ENCODE results near the gene SMOC2.

Gene SMOC2

DNA sequence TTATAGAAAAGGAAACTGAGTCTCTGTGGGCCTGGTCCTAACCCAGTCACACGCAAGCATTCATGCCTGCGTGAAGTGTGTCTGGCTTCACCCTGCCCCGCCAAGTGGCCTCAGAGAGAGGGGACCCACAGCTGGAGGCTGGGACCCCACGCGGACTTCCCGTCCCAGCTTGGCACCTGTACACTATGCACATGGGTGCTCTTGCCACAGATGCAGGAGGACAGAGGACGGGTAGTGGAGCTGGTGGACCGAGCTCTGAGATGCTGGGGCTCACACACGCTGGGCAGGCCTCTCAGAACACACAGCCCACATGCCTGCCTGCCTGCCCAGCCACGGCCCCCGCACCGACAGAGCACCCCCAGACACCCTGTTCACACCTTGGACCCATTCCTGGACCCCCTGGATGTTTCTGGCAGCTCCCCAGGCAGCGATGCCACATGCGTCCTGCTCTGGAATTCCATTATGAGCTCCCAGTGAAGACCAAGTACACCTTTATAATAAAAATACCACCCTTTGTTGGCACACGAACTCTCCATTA, 24.9 kb upstream of the SMOC2 start:
- DNase-seq: no peak

DNA sequence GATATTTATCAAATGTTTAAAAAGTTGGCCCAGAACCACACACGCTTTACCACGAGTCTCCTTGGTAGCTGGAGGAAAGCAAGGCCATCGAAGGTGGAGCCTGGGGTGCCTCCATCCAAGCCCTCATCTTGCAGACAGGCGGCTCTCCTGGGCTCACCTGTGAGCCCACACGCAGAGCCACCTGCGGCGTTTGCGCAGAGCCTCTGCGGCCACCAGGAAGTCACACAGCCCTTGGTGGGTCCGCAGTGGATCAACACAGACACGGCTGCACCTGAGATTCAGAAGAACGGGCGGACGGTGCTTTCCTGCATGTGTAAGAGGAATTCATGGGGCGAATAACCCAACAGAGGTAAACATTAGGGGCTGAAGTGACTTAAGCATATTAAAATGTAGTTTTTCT, 24.5 kb upstream of the SMOC2 start:
- DNase-seq: no peak

DNA sequence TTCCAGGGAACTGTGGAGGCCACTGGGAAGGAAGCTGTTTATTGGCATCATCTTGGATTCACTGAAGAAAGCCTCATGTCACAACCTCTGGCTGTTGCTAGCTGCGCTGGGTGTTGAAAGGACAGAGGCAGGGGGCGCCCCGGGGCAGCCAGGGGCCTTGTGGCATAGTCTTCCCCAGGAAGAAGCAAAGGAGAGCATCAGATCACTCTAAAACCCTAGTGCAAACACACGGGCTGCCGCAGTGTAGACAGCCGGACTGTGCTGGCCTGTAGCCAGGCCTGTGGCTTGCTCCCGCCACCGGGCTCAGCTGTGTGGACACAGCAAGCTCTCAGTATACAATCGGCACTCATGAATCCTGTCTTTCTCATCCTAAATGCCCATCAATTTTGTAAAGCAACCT, 23.8 kb upstream of the SMOC2 start:
- no peak for DNase-seq

DNA sequence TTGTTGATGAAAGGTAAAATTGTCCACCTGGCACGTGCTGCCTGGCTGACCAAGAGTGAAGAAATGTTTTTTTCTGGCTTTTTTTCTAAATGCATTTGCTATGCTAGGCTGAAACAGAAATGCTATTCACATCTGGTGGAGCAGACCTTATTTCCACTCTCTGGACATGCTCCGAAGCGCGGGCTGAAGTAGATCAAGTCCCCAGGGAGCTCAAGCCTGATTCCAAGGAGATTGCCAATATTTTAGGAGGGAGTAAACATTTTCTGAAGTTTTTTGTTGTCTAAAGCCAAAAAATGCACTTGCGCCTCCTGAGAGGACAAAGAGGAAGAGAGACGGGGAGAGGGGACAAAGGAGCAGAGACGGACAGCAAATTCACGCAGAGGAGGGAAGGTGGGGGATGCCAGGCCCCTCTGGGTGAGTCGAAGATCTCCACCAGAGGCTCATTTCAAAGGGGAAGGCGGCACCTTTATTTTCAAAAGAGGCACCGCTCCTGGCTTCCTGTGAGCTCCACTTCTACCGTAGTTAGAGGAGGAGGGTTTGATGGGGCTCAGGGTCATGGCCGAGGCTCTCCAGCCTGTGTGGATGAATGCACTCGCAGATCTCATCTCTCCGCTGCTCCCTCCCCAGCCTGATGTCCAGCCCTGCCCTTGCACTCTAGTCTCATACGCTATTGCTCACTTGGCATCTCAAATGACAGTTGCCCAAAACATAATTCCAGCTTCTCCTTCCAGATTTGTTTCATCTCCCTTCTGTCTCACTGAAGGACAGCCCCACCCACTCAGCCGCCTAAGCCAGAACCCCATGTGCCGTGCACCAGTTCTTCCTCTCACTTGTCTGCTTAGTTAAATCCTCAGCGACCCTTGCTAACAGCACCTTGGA, 23.1 kb upstream of the SMOC2 start:
- no peak for DNase-seq

DNA sequence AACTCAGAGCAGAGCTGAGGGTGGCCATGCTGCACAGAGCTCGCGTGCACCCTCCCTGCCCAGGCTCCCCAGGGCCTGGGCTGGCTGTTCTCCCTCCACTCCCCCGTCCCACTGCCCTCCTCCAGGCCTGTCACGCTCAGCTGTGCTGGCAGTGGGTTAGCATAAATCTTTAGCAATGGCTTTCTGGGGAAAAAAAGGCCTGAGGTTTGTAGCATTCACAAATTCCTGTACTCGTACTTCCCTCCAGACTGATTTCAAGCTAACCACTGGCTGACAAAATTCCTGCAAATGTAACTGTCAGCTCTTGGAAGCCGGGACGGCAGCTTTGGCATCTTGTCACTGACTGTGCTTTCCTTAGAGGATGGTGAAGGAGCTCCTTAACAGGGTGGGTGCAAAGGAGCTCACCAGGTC, 22.3 kb upstream of the SMOC2 start:
- no peak for DNase-seq

DNA sequence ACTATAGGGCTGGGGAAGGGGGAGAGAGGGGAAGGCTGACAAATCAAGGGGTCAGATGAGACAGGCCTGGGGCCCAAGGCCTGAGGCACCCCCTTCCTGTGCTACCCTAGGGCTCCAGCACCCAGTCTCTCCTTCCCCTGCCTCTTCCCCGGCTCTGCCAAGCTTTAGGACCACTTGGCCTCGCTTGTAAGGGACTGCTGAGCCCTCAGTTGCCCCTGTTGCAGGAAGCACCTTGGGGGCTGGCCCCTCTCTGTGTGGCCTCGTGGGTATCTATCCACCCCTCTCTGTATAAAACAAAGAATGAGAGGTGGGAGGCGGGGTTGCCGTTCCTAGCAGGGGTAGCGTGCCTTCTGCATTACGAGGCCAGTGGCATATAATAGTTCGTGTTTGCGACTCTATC, 21.4 kb upstream of the SMOC2 start:
- DNase-seq: no peak

DNA sequence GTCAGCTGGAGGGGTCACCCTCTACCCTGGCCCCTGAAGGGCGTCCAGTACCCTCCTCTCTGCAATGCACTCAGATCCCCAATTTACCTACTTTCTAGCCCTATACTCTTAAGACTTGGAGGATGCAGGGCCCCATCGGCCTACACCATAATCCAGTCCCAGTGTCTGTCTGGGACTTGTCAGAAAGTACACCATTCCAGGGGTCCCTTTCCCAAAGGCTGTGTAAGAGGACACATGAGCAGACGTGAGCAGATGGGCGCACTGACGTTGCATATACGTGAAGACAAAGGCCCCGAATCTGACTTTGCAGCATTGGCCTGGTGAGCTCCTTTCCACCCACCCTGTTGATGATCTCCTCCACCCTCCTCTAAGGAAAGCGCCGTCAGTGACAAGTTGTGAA, 20.9 kb upstream of the SMOC2 start:
- no peak for DNase-seq

DNA sequence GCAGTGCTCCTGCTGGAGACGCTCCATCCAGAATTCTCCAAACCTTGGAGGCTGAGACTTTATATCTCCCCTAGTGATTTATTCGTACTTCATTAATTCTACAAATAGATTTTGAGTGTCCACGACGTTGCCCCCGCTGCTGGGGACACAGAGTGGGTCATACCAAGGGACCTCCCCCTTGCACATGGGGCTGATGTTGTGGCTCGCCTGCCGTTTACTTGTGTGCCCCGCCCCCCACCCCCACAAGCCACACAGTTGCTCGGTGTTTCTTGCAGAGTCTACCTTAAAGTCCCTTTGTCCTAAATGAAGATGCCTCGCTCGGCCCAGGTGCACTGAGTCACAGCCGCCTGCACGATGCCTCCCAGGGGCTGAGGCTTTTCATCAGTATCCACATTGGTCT, 20.3 kb upstream of the SMOC2 start:
- DNase-seq: no peak

DNA sequence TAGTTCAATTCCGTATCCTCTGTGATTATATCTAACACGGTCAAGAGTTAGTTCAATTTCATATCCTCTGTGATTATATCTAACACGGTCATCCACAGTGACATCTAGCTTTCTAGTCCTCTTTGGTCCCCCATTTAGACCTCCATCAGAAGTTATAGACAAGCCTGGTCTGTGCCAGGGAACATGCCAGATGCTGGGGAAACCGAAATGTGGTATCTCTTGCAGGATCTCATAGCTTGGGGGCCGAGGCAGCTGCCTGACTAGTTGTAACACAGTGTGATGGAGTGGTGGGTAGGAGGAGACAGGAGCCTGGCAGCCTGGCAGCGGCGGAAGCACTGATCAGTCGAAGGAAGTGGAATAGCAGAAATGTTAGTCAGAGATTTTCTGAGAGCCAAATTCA, 13.8 kb upstream of the SMOC2 start:
- DNase-seq: no peak

DNA sequence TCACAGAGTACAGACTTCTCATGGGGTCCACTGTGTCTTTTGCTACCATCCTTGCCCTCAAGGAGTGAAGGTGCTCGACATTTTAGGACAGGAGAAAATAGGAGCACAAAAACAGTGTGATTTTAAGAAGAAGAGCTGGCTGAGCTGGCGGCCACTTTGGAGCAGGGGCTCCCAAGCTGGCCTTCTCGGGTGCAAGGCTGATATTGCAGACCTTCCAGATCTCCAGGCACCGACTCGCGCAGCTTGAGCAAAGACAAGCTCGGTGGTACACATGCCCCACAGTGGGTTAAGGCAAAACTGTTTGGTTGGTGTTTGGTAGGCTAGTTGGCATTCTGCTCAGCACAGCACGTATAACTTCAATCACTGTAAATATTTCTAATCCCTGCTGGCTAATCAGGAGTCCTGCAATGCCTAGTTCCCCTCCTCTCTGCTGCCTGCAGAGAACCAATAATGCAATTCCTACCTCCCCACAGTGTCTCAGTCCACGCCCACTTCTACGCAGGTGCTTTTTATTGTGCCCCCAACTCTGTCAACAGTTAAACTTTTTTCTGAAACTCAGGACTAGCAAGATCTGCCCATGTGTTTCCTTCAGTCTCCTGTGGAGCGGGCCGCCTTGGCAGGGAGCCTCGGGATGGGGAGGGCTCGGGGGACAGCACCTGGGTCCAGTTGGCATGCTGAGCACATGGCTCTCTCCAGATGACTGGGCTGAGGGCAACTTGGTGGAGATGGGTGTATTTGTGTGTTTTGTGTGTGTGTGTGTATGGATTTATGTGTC, 12.7 kb upstream of the SMOC2 start:
- no peak for DNase-seq

DNA sequence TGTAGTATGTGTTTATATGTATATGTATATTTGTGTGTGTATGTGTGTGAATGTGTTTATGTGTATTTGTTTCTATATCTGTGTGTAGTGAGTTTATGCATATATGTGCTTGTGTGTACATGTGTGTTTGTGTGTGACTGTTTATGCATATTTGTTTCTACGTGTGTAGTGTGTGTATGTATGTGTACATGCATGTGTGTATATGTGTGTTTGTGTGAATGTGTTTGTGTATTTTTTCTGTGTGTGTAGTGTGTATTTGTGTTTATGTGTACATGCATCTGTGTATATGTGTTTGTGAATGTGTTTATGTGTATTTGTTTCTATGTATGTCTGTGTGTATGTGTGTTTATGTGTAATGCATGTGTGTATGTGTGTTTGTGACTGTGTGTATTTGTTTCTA, 12.1 kb upstream of the SMOC2 start:
- no peak for DNase-seq

DNA sequence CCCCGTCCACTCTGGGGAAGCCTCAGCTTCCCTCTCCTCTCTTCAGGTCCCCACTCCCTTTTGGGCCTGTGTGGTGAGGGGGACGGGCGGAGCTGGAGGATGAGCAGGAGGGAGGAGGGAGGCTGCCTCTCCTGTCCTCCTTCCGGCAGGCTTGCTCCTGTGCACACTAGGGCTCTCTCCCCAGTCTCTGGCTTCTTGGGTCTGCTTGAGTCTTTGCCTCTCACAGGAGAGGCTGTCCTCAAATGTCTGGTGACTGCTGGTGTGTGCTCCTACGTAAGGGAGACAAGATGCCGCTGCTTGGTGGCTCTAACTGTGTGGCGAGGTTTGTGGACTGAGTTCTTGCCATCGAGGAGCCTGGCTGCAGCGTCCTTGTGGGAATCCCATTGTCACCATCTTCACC, 8.8 kb upstream of the SMOC2 start:
- no peak for DNase-seq

DNA sequence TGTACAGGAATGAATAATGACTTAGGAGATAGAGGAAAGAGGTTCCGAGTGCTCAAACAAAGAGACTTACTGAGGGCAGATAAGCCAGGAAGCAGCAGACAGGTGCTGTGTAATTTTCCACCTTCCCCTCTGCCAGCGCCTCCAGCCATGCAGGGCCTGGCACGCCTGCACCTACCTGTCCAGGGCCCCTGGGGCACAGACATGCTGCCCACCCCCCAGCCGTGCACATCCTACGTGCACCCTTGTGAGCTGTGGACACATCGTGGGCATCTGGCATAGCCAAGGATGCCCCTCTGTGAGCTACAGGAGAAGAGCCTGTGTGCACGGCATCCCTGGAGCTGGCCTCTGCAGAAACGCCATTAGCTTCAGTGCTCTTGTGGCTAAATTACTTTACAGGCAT, 7.1 kb upstream of the SMOC2 start:
- DNase-seq: no peak

DNA sequence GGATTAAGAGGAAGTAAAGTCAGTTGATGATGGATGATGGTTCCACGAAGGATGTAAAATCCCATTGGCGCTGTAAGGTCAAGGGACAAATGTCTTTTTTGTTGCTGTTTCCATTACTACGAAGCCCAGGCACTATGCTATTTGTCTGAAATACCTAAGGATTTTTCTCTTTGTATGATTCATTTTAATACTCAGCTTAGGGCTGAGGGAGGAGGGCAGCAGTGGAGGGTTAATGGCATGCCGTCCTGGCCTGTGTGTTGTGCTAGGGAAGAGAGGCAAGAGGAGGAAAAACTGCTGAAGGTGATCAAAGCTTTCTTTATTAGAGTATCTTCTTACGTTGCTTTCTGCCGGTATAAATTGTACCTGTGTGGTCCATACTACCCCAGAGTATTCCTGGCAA, 6.5 kb upstream of the SMOC2 start:
- DNase-seq: no peak

DNA sequence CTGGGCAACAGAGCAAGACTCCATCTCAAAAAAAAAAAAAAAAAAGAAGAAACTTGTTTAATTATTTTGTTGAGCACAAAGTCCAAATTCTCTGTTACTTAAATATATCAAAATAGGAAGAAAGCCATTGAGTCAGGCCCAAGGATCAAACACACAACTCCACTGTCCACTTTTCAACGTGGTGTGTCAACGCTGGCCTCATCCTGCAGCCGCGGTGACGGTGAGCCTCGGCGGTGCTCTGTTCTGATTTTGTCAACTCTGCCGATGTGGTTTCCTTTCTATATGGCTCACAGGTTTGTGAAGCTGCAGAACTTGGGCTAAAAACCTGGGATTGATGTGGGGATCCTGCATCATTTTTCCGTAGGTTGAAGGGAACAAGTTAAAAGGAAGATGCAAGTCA, 3.2 kb upstream of the SMOC2 start:
- DNase-seq: no peak

DNA sequence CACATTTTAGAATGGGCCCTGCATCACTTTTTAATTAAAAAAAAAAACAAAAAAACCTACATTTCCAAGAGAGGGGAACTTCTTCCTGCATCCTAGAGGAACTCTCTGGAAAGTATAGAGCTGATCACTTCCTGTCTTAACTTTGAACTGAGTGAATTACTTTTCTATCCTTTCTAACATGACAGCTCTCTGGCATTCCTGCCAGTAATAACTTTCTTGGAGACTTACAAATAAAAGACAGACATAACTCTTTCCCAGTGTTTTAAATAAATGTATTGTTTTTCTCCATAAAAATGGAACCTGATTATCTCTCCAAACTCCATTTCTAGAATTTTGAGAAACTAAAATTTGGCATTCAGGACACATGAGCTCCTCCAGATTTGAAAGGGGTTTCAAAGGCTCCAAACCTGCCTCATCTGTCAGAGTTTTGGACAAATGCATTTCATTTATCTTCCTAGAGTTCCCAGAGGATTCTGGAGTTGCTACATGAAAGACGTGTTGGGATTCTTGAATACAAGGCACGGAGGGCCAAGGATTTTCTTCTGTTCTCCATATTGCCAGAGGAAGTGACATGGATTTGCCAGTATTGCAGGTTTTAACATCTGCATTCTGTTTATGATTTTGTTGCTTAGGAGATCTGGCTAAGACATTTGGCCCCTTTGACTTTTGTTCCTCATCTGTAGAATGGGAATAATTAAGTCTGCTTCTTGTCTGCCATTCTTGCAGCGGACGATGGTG, 2.0 kb upstream of the SMOC2 start:
- DNase-seq: no peak

DNA sequence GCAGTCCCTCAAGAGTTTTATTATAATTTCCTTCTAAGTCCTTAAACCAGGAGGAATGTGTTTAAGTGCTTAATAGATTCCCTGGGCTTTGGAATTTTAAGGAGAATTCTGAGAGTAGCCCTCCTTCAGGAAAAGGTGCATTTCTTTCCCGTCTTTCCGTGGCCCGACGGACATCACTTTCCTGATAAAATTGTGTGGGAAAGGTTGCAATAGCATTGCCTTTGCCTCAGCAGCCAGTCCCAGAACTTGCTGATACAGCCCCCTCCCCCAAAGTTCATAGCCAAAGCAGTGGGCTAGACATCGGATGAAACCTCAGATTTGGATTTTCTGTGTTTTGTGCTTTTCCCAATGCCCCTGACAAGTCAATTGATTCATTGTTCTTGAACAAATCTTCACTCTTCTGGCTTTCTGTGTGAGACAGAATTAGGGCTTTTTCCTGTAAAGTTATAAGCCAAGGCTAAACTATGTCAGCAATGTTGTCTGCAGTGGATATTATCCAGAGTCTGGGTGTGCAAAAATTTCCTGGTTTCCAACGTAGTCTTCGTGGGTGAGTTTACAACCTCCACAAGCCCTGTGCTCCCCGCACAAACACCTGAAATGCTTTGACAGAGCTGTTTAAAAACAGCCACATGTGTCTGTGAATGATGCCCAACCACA, 1.1 kb upstream of the SMOC2 start:
- no peak for DNase-seq

DNA sequence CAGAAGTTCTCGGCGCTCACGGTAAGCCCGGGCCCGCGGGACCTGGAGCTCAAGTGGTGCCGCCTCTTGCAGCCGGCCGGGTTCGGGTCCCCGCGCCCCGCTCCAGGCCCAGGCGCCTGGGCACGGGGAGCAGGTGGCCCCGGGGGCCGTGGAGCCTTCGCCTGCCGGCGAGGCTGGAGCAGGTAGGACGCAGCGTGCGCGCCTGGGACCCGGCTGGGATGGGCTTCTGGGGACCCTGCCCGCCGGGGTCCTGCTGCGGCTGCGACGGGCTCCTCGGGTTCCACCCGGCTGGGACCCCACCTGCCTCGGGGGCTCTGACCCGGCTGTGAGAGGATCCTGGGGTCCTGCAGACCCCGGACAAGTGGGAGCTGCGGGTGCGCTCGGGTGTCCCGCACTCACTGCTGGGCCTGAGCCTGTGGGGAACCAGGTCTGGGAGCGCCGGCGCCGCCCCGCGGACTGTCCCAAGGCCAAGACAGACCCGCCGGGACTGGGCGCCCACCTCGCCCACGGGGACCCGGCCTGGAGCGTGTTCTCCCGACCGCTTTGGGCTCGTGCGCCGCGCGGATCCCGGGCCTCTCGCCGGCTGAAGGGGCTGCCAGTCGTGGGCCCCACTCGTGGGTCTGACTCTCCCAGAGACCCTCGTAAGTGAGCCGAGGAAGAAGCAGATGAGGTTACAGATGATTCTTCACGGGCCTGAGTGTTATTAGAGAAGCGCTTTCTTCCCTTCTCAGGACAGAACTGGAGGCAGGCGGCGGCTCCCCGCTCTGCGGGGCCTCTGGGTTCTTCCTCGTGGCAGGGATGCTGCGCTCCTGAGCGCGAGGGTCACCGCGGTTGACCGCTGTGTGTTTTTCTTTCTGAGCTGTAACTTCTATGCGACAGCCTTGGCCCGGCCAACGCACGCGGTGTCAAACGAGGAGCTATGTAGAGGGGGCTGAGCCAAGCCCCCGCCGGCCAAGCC, 729 bp downstream of the SMOC2 start:
- no peak for DNase-seq

DNA sequence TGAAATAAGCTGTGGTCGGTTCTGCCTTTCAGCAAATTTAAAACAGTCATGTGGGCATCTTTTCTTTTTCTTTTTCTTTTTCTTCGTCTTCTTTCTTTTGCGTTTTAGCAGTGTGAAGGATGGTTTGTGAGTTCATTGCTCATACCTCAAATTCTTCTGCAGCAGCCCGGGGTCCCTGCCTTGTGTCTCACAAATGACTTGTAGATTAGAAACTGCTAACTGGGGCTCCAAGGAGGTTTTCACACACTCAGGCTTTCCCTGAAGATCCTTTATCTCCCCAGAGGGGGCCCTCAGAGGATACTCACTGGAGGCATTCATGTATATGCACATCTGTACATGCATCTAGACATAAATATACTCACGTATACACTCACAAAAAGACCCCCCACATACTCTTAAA, 1.7 kb downstream of the SMOC2 start:
- no peak for DNase-seq

DNA sequence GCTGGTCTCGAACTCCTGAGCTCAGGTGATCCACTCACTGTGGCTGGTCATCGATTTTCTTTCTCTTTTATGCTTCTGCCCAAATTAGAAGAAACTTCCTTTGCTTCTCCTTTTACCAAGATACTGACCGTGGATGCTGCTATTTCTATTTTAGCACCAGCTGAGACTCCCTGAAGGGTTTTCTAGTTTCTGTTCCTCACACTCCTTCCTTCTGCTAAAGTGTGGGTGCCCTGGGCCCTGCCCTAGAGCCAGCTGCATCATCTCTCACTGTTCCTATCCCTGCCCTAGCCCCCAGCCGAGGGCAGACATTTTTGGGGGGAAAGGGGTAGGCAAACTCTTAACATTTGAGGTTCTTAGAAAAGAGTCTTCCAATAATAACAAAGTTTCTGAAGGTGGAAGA, 6.3 kb downstream of the SMOC2 start:
- no peak for DNase-seq

DNA sequence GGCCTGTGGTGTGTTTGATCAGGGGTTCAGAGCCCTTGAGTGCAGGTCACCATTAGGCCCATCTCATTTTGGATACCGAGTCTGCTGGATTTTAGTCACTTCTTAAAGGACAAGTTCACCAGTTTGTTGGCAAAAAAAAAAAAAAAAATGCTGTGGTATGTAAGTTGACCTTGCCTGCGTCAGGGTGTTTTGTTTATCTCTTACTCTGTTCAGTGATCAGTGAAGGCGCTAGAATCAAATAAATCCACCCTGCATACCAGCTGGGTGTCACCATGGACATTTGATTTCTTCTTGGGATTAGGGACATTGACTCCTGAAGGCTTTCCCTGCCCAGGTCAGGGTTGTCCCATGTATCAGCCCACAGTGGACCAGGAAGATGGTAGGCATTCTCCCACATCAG, 6.7 kb downstream of the SMOC2 start:
- no peak for DNase-seq

All from stimulated activated CD4-positive, alpha-beta T cell treated with anti-CD3 and anti-CD28 coated beads, Interleukin-1b, Interleukin-23, amount 100 ng/mL, for 48 hours (primary cell).